ENCODE measurements around the gene KANK4. TPM values are rescaled to one million over a fixed set of nuclear protein-coding genes. Genes with fewer than 3 reads are reported as not detected.

The KANK4 gene
- polyA plus RNA-seq, 2 of the 4 experiments (the other 2 are of a cell fraction): 0.66 to 0.81 TPM

GRCh38 chr1:62282909-62283755 lies 36.1 kb downstream of the KANK4 start (continued):
- no peak for TF ChIP-seq NPAS2 (CRISPR knock-in tag; IDR thresholded peaks at IDR 0.05; ENCODE audit: borderline replicate concordance)
- TF ChIP-seq EP300 (IDR thresholded peaks at IDR 0.05): no peak
- TF ChIP-seq, protein P1, sequence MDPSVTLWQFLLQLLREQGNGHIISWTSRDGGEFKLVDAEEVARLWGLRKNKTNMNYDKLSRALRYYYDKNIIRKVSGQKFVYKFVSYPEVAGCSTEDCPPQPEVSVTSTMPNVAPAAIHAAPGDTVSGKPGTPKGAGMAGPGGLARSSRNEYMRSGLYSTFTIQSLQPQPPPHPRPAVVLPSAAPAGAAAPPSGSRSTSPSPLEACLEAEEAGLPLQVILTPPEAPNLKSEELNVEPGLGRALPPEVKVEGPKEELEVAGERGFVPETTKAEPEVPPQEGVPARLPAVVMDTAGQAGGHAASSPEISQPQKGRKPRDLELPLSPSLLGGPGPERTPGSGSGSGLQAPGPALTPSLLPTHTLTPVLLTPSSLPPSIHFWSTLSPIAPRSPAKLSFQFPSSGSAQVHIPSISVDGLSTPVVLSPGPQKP (IDR thresholded peaks at IDR 0.05; ENCODE audit: low read depth, low read length): no peak
- TF ChIP-seq ZSCAN20 (CRISPR knock-in tag; IDR thresholded peaks at IDR 0.05): no peak
- TF ChIP-seq HOXB13 (CRISPR knock-in tag; IDR thresholded peaks at IDR 0.05; ENCODE audit: low read depth): no peak
- TF ChIP-seq, protein P2, sequence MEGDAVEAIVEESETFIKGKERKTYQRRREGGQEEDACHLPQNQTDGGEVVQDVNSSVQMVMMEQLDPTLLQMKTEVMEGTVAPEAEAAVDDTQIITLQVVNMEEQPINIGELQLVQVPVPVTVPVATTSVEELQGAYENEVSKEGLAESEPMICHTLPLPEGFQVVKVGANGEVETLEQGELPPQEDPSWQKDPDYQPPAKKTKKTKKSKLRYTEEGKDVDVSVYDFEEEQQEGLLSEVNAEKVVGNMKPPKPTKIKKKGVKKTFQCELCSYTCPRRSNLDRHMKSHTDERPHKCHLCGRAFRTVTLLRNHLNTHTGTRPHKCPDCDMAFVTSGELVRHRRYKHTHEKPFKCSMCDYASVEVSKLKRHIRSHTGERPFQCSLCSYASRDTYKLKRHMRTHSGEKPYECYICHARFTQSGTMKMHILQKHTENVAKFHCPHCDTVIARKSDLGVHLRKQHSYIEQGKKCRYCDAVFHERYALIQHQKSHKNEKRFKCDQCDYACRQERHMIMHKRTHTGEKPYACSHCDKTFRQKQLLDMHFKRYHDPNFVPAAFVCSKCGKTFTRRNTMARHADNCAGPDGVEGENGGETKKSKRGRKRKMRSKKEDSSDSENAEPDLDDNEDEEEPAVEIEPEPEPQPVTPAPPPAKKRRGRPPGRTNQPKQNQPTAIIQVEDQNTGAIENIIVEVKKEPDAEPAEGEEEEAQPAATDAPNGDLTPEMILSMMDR (IDR thresholded peaks at IDR 0.05): no peak
- no peak for TF ChIP-seq NFE2L2 (conservative IDR thresholded peaks at IDR 0.05; ENCODE audit: low read length)
- TF ChIP-seq RAD21 (conservative IDR thresholded peaks at IDR 0.05 in 1 of 2, IDR thresholded peaks at IDR 0.05 in 1 of 2): no peak

DNA sequence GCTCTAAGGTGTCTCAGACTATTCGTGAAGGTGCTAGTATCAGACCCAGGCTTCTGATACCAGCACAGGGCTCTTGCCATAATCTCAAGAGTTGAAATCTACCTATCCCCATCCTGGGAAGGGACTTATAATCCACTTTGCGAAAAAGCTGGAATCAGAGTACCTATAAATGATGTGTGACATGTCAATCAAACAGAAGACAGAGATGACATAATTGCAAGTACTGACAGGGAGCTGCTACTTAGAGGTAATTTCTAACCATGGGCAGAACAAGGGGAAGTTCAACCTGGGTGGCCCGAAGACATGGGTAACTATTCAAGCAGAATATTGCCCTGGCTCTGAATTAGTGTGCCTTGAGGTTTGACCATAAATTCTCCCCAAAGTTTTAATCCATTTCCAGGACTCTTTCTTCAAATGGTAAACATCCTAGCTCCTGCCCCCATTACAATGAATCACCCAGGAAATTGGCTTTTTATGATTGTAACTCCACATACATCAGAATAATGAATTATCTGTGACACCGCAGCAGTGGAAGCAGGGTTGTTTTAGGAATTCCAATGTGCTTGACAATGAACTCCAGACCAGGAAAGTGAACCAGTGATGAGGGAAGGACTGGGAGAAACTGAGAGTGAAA lies 37.2 kb downstream of the KANK4 start:
- H3K27ac ChIP-seq: no peak overlapping the region
- DNase-seq (ENCODE audit: low read depth in 1 of 2, low spot score in 1 of 2) (no peak), FAIRE-seq (no peak), ATAC-seq (no peak)
- WGBS (ENCODE audit: missing lambda C conversion rate): 66% methylated on average over 4 of the region's 4 CpGs
- TF ChIP-seq JUN (IDR thresholded peaks at IDR 0.05) (no peak), CHD4 (IDR thresholded peaks at IDR 0.05; ENCODE audit: borderline replicate concordance) (no peak)
- peaks cover 7% of the 10 kb centered on the region; the same call in 1 of the 3 replicates for H3K4me1 ChIP-seq
- CTCF ChIA-PET: no interaction called here
- H3K9me3 ChIP-seq: 0 out of 3 replicates have a peak, but pooled peaks cover 6% of the 10 kb centered on the region
- H3K4me3 ChIP-seq: no peak overlapping the region
- no peak overlapping the region for H3K4me2 ChIP-seq
- POLR2A ChIA-PET: no interaction called here

GRCh38 chr1:62280960-62281465 lies 38.2 kb downstream of the KANK4 start:
- ChIA-PET CTCF (no interaction called here), POLR2A (no interaction called here)
- no peak overlapping the region for H3K4me3 ChIP-seq
- ATAC-seq (no peak), DNase-seq (ENCODE audit: low read depth in 1 of 2, low spot score in 1 of 2) (no peak), FAIRE-seq (no peak)
- no peak overlapping the region for H3K4me2 ChIP-seq
- H3K9me3 ChIP-seq: 0 out of 3 replicates have a peak, but pooled peaks cover 6% of the 10 kb centered on the region
- TF ChIP-seq HOXA7 (CRISPR knock-in tag; IDR thresholded peaks at IDR 0.05) (no peak), ZFP36 (IDR thresholded peaks at IDR 0.05; ENCODE audit: borderline replicate concordance, partially characterized antibody) (no peak), JUNB (IDR thresholded peaks at IDR 0.05) (no peak), MAFK (IDR thresholded peaks at IDR 0.05; ENCODE audit: partially characterized antibody) (no peak), BCL3 (IDR thresholded peaks at IDR 0.05) (no peak), BHLHE40 (IDR thresholded peaks at IDR 0.05; ENCODE audit: low read depth, low read length) (no peak), ESRRA (IDR thresholded peaks at IDR 0.05; ENCODE audit: borderline replicate concordance, low read length) (no peak), CHD4 (IDR thresholded peaks at IDR 0.05; ENCODE audit: borderline replicate concordance) (no peak), EHF (CRISPR knock-in tag; IDR thresholded peaks at IDR 0.05) (no peak), MYC (IDR thresholded peaks at IDR 0.05; ENCODE audit: borderline replicate concordance, low read length) (no peak), MAZ (IDR thresholded peaks at IDR 0.05; ENCODE audit: borderline replicate concordance, low read depth, low read length) (no peak), NFE2L2 (conservative IDR thresholded peaks at IDR 0.05; ENCODE audit: low read length) (no peak), FOXS1 (CRISPR knock-in tag; IDR thresholded peaks at IDR 0.05) (no peak)
- H3K27ac ChIP-seq: no peak overlapping the region
- WGBS (ENCODE audit: missing lambda C conversion rate): 0% methylated on average over 2 of the region's 2 CpGs
- peaks cover 4% of the 10 kb centered on the region; the same call in 1 of the 3 replicates for H3K4me1 ChIP-seq

All from A549 (cell line).